GM12878 (cell line): Measurements from ENCODE around the gene CDH15.

Source experiments
- BHLHE40 ChIP-seq, 2 experiments: fragments of 450-650 bp in 1 of 2; IDR thresholded peaks; 2 replicates each; pipeline ENCODE4 v1.6.1; 2011 to 2017; ENCODE audit warnings: low read depth in 2 of 2, borderline replicate concordance in 1 of 2, improper control_type of control experiment in 1 of 2, low read length in 1 of 2, mild to moderate bottlenecking in 1 of 2
- CBX3 ChIP-seq: fragments of 200-600 bp; sonication (generic); IDR thresholded peaks from 2 replicates; pipeline ENCODE4 v1.6.1; 2016; ENCODE audit warnings: low read depth, borderline replicate concordance
- FOS ChIP-seq: IDR thresholded peaks from 3 replicates; pipeline ENCODE4 v1.6.1; 2011; ENCODE audit warnings: borderline replicate concordance; ENCODE audit not compliant: insufficient read length; ENCODE audit errors: extremely low read depth
- NFYB ChIP-seq: IDR thresholded peaks from 2 replicates; pipeline ENCODE4 v1.6.1; 2011; ENCODE audit warnings: low read depth, mild to moderate bottlenecking, low read length, improper control_type of control experiment, moderate library complexity; ENCODE audit not compliant: insufficient read depth
- SRF ChIP-seq, 2 experiments: IDR thresholded peaks; 2 replicates each; pipeline ENCODE4 v1.6.1; 2011; ENCODE audit warnings: low read depth in 2 of 2, low read length in 2 of 2, mild to moderate bottlenecking in 1 of 2, moderate library complexity in 1 of 2
- STAT1 ChIP-seq: fragments of 450-650 bp; conservative IDR thresholded peaks from 2 replicates; pipeline ENCODE4 v1.6.1; 2014; ENCODE audit warnings: antibody characterized with exemption, mild to moderate bottlenecking
- TF ChIP-seq, protein P1 (sequence below): IDR thresholded peaks from 2 replicates; pipeline ENCODE4 v1.6.1; 2012; ENCODE audit warnings: low read depth, low read length, improper control_type of control experiment
- TF ChIP-seq, protein P2 (sequence below), 3 experiments: IDR thresholded peaks in 2 of 3; conservative IDR thresholded peaks in 1 of 3; 2 replicates each; pipeline ENCODE4 v1.5.1; 2011; ENCODE audit warnings: low read depth in 3 of 3, low read length in 3 of 3, mild to moderate bottlenecking in 3 of 3, control low read depth in 2 of 3, moderate library complexity in 2 of 3, inconsistent platforms in 1 of 3, mixed read lengths in 1 of 3; ENCODE audit not compliant: control insufficient read depth in 2 of 3, insufficient read depth in 1 of 3; ENCODE audit errors: extremely low read depth in 1 of 3
- TF ChIP-seq, protein P3 (sequence below): fragments of 450-650 bp; IDR thresholded peaks from 2 replicates; pipeline ENCODE4 v1.6.1; 2017; ENCODE audit warnings: mild to moderate bottlenecking, moderate library complexity

DNA sequence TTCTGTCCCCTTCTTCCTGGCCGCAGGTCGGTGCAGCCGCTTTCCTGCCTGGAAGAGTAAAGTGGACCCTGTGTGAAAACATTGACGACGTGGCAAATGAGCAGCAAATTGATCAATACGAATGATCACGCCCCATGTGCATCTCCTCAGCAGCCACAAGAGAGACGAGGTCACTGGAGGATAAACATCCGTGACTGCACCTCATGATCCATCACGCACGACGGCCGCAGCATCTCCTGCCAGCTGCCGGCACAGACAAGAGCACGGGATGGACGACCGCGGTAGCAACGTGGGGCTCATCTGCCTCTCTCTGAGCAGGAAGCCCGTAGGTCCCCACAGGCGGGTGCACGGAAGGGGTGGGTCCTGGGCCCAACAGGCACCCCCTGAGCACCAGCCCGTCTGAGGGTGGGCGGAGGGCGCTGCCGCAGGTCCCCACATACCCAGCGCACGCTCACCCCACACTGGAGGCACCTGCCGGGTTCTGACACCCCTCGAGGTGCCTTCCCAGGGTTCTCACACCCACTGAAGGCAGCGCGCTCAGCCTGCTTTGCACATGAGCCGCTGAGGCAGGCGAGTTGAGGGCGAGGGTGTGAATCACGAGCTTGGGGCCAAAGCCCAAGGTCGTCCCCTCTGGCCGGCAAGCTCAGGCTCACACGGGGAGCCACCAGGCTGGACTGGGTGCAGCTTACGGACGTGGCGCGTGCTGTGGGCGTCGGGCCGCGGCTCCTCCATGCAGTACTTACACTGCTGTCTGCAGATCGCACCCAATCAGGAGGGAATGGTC, 12.3 kb upstream of the CDH15 start:
- TF ChIP-seq, protein P1, sequence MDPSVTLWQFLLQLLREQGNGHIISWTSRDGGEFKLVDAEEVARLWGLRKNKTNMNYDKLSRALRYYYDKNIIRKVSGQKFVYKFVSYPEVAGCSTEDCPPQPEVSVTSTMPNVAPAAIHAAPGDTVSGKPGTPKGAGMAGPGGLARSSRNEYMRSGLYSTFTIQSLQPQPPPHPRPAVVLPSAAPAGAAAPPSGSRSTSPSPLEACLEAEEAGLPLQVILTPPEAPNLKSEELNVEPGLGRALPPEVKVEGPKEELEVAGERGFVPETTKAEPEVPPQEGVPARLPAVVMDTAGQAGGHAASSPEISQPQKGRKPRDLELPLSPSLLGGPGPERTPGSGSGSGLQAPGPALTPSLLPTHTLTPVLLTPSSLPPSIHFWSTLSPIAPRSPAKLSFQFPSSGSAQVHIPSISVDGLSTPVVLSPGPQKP = no peak
- TF ChIP-seq, protein P2, sequence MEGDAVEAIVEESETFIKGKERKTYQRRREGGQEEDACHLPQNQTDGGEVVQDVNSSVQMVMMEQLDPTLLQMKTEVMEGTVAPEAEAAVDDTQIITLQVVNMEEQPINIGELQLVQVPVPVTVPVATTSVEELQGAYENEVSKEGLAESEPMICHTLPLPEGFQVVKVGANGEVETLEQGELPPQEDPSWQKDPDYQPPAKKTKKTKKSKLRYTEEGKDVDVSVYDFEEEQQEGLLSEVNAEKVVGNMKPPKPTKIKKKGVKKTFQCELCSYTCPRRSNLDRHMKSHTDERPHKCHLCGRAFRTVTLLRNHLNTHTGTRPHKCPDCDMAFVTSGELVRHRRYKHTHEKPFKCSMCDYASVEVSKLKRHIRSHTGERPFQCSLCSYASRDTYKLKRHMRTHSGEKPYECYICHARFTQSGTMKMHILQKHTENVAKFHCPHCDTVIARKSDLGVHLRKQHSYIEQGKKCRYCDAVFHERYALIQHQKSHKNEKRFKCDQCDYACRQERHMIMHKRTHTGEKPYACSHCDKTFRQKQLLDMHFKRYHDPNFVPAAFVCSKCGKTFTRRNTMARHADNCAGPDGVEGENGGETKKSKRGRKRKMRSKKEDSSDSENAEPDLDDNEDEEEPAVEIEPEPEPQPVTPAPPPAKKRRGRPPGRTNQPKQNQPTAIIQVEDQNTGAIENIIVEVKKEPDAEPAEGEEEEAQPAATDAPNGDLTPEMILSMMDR (IDR thresholded peaks at IDR 0.05 in 2 of 3, conservative IDR thresholded peaks at IDR 0.05 in 1 of 3; ENCODE audit: control insufficient read depth in 2 of 3, extremely low read depth in 1 of 3, insufficient read depth in 1 of 3, low read depth in 3 of 3, low read length in 3 of 3) = no peak
- TF ChIP-seq NFYB (no peak), BHLHE40 (IDR thresholded peaks at IDR 0.05; ENCODE audit: borderline replicate concordance in 1 of 2, low read depth in 2 of 2, low read length in 1 of 2) (no peak), FOS (no peak), STAT1 (no peak), CBX3 (no peak), SRF (IDR thresholded peaks at IDR 0.05; ENCODE audit: low read depth in 2 of 2, low read length in 2 of 2) (no peak)
- TF ChIP-seq, protein P3, sequence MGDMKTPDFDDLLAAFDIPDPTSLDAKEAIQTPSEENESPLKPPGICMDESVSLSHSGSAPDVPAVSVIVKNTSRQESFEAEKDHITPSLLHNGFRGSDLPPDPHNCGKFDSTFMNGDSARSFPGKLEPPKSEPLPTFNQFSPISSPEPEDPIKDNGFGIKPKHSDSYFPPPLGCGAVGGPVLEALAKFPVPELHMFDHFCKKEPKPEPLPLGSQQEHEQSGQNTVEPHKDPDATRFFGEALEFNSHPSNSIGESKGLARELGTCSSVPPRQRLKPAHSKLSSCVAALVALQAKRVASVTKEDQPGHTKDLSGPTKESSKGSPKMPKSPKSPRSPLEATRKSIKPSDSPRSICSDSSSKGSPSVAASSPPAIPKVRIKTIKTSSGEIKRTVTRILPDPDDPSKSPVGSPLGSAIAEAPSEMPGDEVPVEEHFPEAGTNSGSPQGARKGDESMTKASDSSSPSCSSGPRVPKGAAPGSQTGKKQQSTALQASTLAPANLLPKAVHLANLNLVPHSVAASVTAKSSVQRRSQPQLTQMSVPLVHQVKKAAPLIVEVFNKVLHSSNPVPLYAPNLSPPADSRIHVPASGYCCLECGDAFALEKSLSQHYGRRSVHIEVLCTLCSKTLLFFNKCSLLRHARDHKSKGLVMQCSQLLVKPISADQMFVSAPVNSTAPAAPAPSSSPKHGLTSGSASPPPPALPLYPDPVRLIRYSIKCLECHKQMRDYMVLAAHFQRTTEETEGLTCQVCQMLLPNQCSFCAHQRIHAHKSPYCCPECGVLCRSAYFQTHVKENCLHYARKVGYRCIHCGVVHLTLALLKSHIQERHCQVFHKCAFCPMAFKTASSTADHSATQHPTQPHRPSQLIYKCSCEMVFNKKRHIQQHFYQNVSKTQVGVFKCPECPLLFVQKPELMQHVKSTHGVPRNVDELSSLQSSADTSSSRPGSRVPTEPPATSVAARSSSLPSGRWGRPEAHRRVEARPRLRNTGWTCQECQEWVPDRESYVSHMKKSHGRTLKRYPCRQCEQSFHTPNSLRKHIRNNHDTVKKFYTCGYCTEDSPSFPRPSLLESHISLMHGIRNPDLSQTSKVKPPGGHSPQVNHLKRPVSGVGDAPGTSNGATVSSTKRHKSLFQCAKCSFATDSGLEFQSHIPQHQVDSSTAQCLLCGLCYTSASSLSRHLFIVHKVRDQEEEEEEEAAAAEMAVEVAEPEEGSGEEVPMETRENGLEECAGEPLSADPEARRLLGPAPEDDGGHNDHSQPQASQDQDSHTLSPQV = no peak
